IPS-18c (cell line): Measurements from ENCODE around the gene RAB6A.
"Not testable (repeated sequence)": the region's sequence is repeated elsewhere in the genome, so short reads cannot be mapped to it uniquely, and the experiment has no call there.

Experiments used
- H3K4me3 ChIP-seq: 2 replicates; pipeline ENCODE4 v1.7.0; 2013; ENCODE audit warnings: low read depth, mild to moderate bottlenecking, low read length, moderate library complexity; ENCODE audit not compliant: insufficient read depth
- H3K9me3 ChIP-seq: one replicate; pipeline ENCODE4 v1.6.1; 2013; ENCODE audit warnings: mild to moderate bottlenecking, low read length, moderate library complexity; ENCODE audit not compliant: control insufficient read depth, insufficient read depth

RAB6A gene

GRCh38 chr11:73747762-73748161, 13.1 kb downstream of the RAB6A start:
- no peak overlapping the region for H3K4me3 ChIP-seq

GRCh38 chr11:73746701-73747100, 14.2 kb downstream of the RAB6A start:
- no peak overlapping the region for H3K4me3 ChIP-seq

More at GRCh38 chr11:73747762-73748161, 13.1 kb downstream of the RAB6A start:
- peaks cover under 1% of the 10 kb centered on the region for H3K9me3 ChIP-seq

GRCh38 chr11:73743045-73743444, 17.8 kb downstream of the RAB6A start:
- Histone ChIP-seq H3K4me3 (no peak overlapping the region), H3K9me3 (no peaks in the 10 kb centered on the region)

More at GRCh38 chr11:73746701-73747100, 14.2 kb downstream of the RAB6A start:
- H3K9me3 ChIP-seq = no peaks in the 10 kb centered on the region

GRCh38 chr11:73735959-73736358, 24.9 kb downstream of the RAB6A start:
- H3K9me3 ChIP-seq = not testable (repeated sequence)

GRCh38 chr11:73734993-73735392, 25.9 kb downstream of the RAB6A start:
- Histone ChIP-seq H3K9me3 (peaks cover 2% of the 10 kb centered on the region), H3K4me3 (no peak overlapping the region)

More at GRCh38 chr11:73735959-73736358, 24.9 kb downstream of the RAB6A start:
- not testable (repeated sequence) for H3K4me3 ChIP-seq

- not testable (repeated sequence) for H3K9me3 ChIP-seq, H3K4me3 ChIP-seq
These were observed 26.9 kb downstream of the RAB6A start for GRCh38 chr11:73734011-73734410.

- H3K4me3 ChIP-seq, H3K9me3 ChIP-seq: not testable (repeated sequence)
These were observed 27.9 kb downstream of the RAB6A start for GRCh38 chr11:73732936-73733335.

- no peak overlapping the region for H3K4me3 ChIP-seq
These were observed 31.2 kb downstream of the RAB6A start for GRCh38 chr11:73729594-73730206.

GRCh38 chr11:73728000-73728399, 32.9 kb downstream of the RAB6A start:
- Histone ChIP-seq H3K9me3 (no peaks in the 10 kb centered on the region), H3K4me3 (no peak overlapping the region)

More at GRCh38 chr11:73729594-73730206, 31.2 kb downstream of the RAB6A start:
- peaks cover 2% of the 10 kb centered on the region for H3K9me3 ChIP-seq

- no peaks in the 10 kb centered on the region for H3K9me3 ChIP-seq
- H3K4me3 ChIP-seq = no peak overlapping the region
These were observed 34.0 kb downstream of the RAB6A start for GRCh38 chr11:73726825-73727224.

- H3K9me3 ChIP-seq = no peaks in the 10 kb centered on the region
These were observed 43.7 kb downstream of the RAB6A start for GRCh38 chr11:73717136-73717535.

GRCh38 chr11:73716153-73717056, 44.5 kb downstream of the RAB6A start:
- no peaks in the 10 kb centered on the region for H3K9me3 ChIP-seq
- no peak overlapping the region for H3K4me3 ChIP-seq

More at GRCh38 chr11:73717136-73717535, 43.7 kb downstream of the RAB6A start:
- no peak overlapping the region for H3K4me3 ChIP-seq

- H3K9me3 ChIP-seq = no peaks in the 10 kb centered on the region
- H3K4me3 ChIP-seq = no peak overlapping the region
These were observed 45.3 kb downstream of the RAB6A start for GRCh38 chr11:73715541-73715940.

GRCh38 chr11:73710964-73711363, 49.9 kb downstream of the RAB6A start:
- no peaks in the 10 kb centered on the region for H3K9me3 ChIP-seq
- H3K4me3 ChIP-seq = no peak overlapping the region

- Histone ChIP-seq H3K4me3 (no peak overlapping the region), H3K9me3 (no peaks in the 10 kb centered on the region)
These were observed 55.8 kb downstream of the RAB6A start for GRCh38 chr11:73705053-73705452.

- no peak overlapping the region for H3K4me3 ChIP-seq
- H3K9me3 ChIP-seq = no peaks in the 10 kb centered on the region
These were observed 66.9 kb downstream of the RAB6A start for GRCh38 chr11:73693899-73694525.

GRCh38 chr11:73680687-73681086, 80.2 kb downstream of the RAB6A start:
- Histone ChIP-seq H3K4me3 (no peak overlapping the region), H3K9me3 (no peaks in the 10 kb centered on the region)

- H3K9me3 ChIP-seq, H3K4me3 ChIP-seq: not testable (repeated sequence)
These were observed 84.3 kb downstream of the RAB6A start for GRCh38 chr11:73676552-73676951.
